TTC549 (cell line): ENCODE data around the gene CXorf65.

Source experiments
- FAIRE-seq: peaks from 2 replicates; lab custom pipeline; 2012; peaks lifted over from hg19 to GRCh38; lab: Jason Lieb, UNC

Gene CXorf65

GRCh38 chrX:71105628-71106027 is 912 bp downstream of the CXorf65 start:
- no peak for FAIRE-seq

GRCh38 chrX:71103110-71103983 is 3.2 kb downstream of the CXorf65 start:
- FAIRE-seq: no peak

- FAIRE-seq: no peak
Observed at GRCh38 chrX:71102292-71102691, 4.2 kb downstream of the CXorf65 start.

- FAIRE-seq: no peak
Observed at GRCh38 chrX:71100581-71101505, 5.7 kb downstream of the CXorf65 start.

- no peak for FAIRE-seq
Observed at GRCh38 chrX:71099736-71100135, 6.8 kb downstream of the CXorf65 start.

- FAIRE-seq: no peak
Observed at GRCh38 chrX:71098951-71099506, 7.5 kb downstream of the CXorf65 start.

GRCh38 chrX:71098302-71098701 is 8.2 kb downstream of the CXorf65 start:
- FAIRE-seq: no peak

GRCh38 chrX:71096760-71097032 is 9.8 kb downstream of the CXorf65 start:
- FAIRE-seq: no peak

GRCh38 chrX:71095981-71096759 is 10.4 kb downstream of the CXorf65 start:
- FAIRE-seq: no peak

- FAIRE-seq: no peak
Observed at GRCh38 chrX:71095555-71095980, 11.0 kb downstream of the CXorf65 start, which contains the start of gene FOXO4. Gene FOXO4, plus strand, starts transcription at chrX:71095851. Its CDS starts 678 bp downstream, at chrX:71096529.

GRCh38 chrX:71095033-71095432 is 11.5 kb downstream of the CXorf65 start:
- no peak for FAIRE-seq

- FAIRE-seq: no peak
Observed at GRCh38 chrX:71091263-71091662, 15.3 kb downstream of the CXorf65 start.

- FAIRE-seq: no peak
Observed at GRCh38 chrX:71085900-71086299, 20.6 kb downstream of the CXorf65 start.

GRCh38 chrX:71082822-71083221 is 23.7 kb downstream of the CXorf65 start:
- no peak for FAIRE-seq

GRCh38 chrX:71082124-71082647 is 24.4 kb downstream of the CXorf65 start:
- no peak for FAIRE-seq

GRCh38 chrX:71081330-71082123 is 25.0 kb downstream of the CXorf65 start:
- no peak for FAIRE-seq

GRCh38 chrX:71070531-71070930 is 36.0 kb downstream of the CXorf65 start:
- FAIRE-seq: no peak

GRCh38 chrX:71068044-71068918 is 38.3 kb downstream of the CXorf65 start, which contains the start of gene SNX12:
Gene SNX12, minus strand, starts transcription at chrX:71068334. Its CDS starts 28 bp downstream, at chrX:71068306.
- no peak for FAIRE-seq

- FAIRE-seq: no peak
Observed at GRCh38 chrX:71067712-71068043, 38.9 kb downstream of the CXorf65 start.

GRCh38 chrX:71067089-71067488 is 39.5 kb downstream of the CXorf65 start:
- no peak for FAIRE-seq
